IPS-18c (cell line): Measurements from ENCODE around the gene SLC25A43.
"Not testable (repeated sequence)": the region's sequence is repeated elsewhere in the genome, so short reads cannot be mapped to it uniquely, and the experiment has no call there.

ENCODE experiments used
- H3K4me3 ChIP-seq: 2 replicates; pipeline ENCODE4 v1.7.0; 2013; ENCODE audit warnings: low read depth, mild to moderate bottlenecking, low read length, moderate library complexity; ENCODE audit not compliant: insufficient read depth
- H3K9me3 ChIP-seq: one replicate; pipeline ENCODE4 v1.6.1; 2013; ENCODE audit warnings: mild to moderate bottlenecking, low read length, moderate library complexity; ENCODE audit not compliant: control insufficient read depth, insufficient read depth

SLC25A43 gene

GRCh38 chrX:119398974-119399771, at the start of gene SLC25A43:
TSS of gene SLC25A43 (plus strand) at chrX:119399336. CDS start at chrX:119399404, 68 bp downstream.
- Histone ChIP-seq H3K9me3 (peaks cover 2% of the 10 kb centered on the region), H3K4me3 (peak within 1 kb of the TSS; percentile 52)

- Histone ChIP-seq H3K9me3 (peaks cover 9% of the 10 kb centered on the region), H3K4me3 (no peak overlapping the region)
These were observed 39.3 kb upstream of the SLC25A43 start for GRCh38 chrX:119359618-119360382.

GRCh38 chrX:119361451-119361850, 37.7 kb upstream of the SLC25A43 start:
- H3K4me3 ChIP-seq, H3K9me3 ChIP-seq: not testable (repeated sequence)

- not testable (repeated sequence) for H3K4me3 ChIP-seq, H3K9me3 ChIP-seq
These were observed 37.1 kb upstream of the SLC25A43 start for GRCh38 chrX:119362074-119362473.

- no peak overlapping the region for H3K4me3 ChIP-seq
These were observed 35.7 kb upstream of the SLC25A43 start for GRCh38 chrX:119363391-119363790.

GRCh38 chrX:119371861-119372260, 27.3 kb upstream of the SLC25A43 start:
- H3K9me3 ChIP-seq, H3K4me3 ChIP-seq: not testable (repeated sequence)

More at GRCh38 chrX:119363391-119363790, 35.7 kb upstream of the SLC25A43 start:
- peaks cover 7% of the 10 kb centered on the region for H3K9me3 ChIP-seq

- H3K9me3 ChIP-seq = peaks cover 5% of the 10 kb centered on the region
- H3K4me3 ChIP-seq = no peak overlapping the region
These were observed 24.4 kb upstream of the SLC25A43 start for GRCh38 chrX:119374736-119375135.

- Histone ChIP-seq H3K9me3 (peaks cover 5% of the 10 kb centered on the region), H3K4me3 (no peak overlapping the region)
These were observed 23.6 kb upstream of the SLC25A43 start for GRCh38 chrX:119375561-119375960.

- H3K9me3 ChIP-seq = peaks cover 4% of the 10 kb centered on the region
These were observed 22.8 kb upstream of the SLC25A43 start for GRCh38 chrX:119376312-119376711.

GRCh38 chrX:119381349-119381944, 17.7 kb upstream of the SLC25A43 start:
- Histone ChIP-seq H3K4me3 (no peak overlapping the region), H3K9me3 (peaks cover 5% of the 10 kb centered on the region)

More at GRCh38 chrX:119376312-119376711, 22.8 kb upstream of the SLC25A43 start:
- H3K4me3 ChIP-seq = no peak overlapping the region

- Histone ChIP-seq H3K4me3 (no peak overlapping the region), H3K9me3 (peaks cover 2% of the 10 kb centered on the region)
These were observed 16.5 kb upstream of the SLC25A43 start for GRCh38 chrX:119382606-119383005.

GRCh38 chrX:119386685-119387084, 12.5 kb upstream of the SLC25A43 start:
- H3K9me3 ChIP-seq = peaks cover 15% of the 10 kb centered on the region
- not testable (repeated sequence) for H3K4me3 ChIP-seq

- H3K9me3 ChIP-seq = peaks cover 15% of the 10 kb centered on the region
- H3K4me3 ChIP-seq = not testable (repeated sequence)
These were observed 11.7 kb upstream of the SLC25A43 start for GRCh38 chrX:119387426-119387825.

- no peak overlapping the region for H3K4me3 ChIP-seq
- peaks cover 17% of the 10 kb centered on the region for H3K9me3 ChIP-seq
These were observed 9.9 kb upstream of the SLC25A43 start for GRCh38 chrX:119389214-119389613.

- Histone ChIP-seq H3K9me3 (peaks cover 17% of the 10 kb centered on the region), H3K4me3 (no peak overlapping the region)
These were observed 9.2 kb upstream of the SLC25A43 start for GRCh38 chrX:119389871-119390501.

GRCh38 chrX:119391279-119391678, 7.9 kb upstream of the SLC25A43 start:
- H3K9me3 ChIP-seq = peaks cover 15% of the 10 kb centered on the region
- H3K4me3 ChIP-seq = no peak overlapping the region

GRCh38 chrX:119393144-119393543, 6.0 kb upstream of the SLC25A43 start:
- Histone ChIP-seq H3K4me3 (no peak overlapping the region), H3K9me3 (peaks cover 15% of the 10 kb centered on the region)
